Cardiac fibroblast (primary cell): ENCODE measurements around the gene MPHOSPH8.
"Not testable (repeated sequence)": the region's sequence is repeated elsewhere in the genome, so short reads cannot be mapped to it uniquely, and the experiment has no call there.

Source experiments
- DNase-seq, 2 donors: peaks; one replicate each; pipeline versions ENCODE4 v3.0.0 to v3.0.0-alpha.2; 2010; ENCODE audit warnings: low read depth in 2 of 2
- H3K4me3 ChIP-seq, 2 donors: replicated peaks in 1 of 2; 1 replicate in 1 of 2; 2 replicates in 1 of 2; pipeline ENCODE4 v1.5.1; 2011; ENCODE audit warnings: low read depth in 2 of 2, low read length in 2 of 2, mild to moderate bottlenecking in 2 of 2, moderate library complexity in 1 of 2
- TF ChIP-seq, protein P1 (sequence below): IDR thresholded peaks from one replicate; pipeline ENCODE4 v1.5.1; 2011; ENCODE audit warnings: low read depth, mild to moderate bottlenecking, low read length, inconsistent platforms

The MPHOSPH8 gene

DNA sequence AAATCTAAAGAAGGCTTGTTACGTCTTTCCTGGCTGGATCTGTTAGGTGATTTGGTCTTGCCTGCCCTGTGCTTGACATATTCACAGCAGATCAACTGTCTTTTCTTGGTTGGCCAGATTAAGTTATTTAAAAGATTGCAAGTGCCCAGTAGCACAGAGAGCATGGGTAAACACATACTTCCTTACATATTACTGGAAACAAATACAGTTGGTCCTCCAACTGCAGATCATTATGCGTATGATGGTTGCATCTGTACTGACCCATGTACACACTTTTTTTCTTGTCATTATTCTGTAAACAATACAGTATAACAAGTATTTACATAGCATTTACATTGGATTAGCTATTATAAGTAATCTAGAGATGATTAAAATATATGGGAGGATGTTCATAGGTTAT lies 9.2 kb upstream of the MPHOSPH8 start:
- H3K4me3 ChIP-seq = no peak overlapping the region
- DNase-seq = no peak
- TF ChIP-seq, protein P1, sequence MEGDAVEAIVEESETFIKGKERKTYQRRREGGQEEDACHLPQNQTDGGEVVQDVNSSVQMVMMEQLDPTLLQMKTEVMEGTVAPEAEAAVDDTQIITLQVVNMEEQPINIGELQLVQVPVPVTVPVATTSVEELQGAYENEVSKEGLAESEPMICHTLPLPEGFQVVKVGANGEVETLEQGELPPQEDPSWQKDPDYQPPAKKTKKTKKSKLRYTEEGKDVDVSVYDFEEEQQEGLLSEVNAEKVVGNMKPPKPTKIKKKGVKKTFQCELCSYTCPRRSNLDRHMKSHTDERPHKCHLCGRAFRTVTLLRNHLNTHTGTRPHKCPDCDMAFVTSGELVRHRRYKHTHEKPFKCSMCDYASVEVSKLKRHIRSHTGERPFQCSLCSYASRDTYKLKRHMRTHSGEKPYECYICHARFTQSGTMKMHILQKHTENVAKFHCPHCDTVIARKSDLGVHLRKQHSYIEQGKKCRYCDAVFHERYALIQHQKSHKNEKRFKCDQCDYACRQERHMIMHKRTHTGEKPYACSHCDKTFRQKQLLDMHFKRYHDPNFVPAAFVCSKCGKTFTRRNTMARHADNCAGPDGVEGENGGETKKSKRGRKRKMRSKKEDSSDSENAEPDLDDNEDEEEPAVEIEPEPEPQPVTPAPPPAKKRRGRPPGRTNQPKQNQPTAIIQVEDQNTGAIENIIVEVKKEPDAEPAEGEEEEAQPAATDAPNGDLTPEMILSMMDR = no peak

DNA sequence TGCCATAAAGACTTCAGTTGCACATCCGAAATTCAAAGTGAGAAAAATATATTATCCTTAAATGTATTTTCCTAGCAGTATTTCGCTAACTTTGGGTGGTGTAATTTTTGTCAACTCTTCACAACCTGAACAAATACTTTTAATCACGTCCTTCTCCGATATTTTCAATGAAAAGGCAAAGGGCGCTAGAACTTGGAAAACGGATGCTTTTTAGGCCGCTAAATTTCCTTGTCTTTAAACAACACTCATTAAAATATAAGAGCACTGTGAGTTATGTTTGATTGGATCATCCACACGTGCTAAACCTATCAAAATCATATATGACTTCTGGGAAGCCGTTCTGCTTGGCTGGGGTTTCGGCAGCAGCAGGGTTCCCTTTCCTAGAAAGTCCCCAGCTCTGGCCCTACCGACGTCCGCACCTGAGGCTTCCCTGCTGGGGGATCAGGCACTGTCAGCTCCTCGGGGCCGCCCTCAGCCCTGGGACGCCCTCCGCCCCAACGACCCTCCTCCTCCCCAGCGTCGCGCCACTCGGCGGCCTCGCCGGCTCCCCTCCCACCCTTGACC lies 462 bp upstream of the MPHOSPH8 start:
- H3K4me3 ChIP-seq = peak overlapping the region; percentile 62 to 82
- TF ChIP-seq, protein P1 = no peak
- no peak for DNase-seq

DNA sequence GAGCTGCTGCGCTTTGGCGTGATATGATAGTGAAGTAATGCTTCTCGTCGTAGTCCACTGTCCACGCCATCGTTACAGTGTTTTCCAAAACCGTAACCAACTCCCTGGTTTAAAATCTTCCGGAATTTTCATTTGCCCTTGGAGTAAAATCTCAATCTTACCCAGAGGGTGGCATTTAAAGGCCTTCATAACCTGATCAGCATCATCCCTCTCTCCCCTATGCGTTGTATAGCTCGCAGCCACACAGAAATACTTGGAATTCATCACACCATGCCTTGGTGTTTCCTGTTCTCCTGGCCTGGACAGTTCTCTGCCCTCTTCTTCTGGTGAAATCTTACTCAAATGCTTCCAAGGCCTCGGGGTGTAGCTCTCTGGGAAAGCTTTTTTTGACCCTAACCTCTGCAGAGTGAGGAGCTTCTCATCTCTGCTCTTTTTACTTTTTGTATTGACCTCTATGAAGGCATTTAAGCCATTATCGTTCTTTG lies 839 bp downstream of the MPHOSPH8 start:
- peak overlapping the region; percentile 62 to 82 for H3K4me3 ChIP-seq
- TF ChIP-seq, protein P1 = no peak
- DNase-seq = peak; percentile 54 to 60

DNA sequence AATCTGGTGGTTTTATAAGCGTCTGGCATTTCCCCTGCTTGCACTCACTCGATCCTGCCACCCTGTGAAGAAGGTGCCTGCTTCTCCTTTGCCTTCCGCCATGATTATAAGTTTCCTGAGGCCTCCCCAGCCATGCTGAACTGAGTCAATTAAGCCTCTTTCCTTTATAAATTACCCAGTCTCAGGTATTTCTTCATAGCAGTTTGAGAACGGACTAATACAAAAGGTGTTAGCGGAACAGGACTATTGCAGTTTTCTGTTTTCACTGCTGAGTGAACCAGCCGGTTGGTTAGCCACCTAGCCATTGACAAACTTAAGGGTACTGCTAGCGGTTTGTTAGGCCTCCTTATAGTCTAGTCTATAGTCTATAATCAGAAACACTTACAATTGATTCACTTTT lies 2.5 kb downstream of the MPHOSPH8 start:
- H3K4me3 ChIP-seq, DNase-seq: not testable (repeated sequence)

DNA sequence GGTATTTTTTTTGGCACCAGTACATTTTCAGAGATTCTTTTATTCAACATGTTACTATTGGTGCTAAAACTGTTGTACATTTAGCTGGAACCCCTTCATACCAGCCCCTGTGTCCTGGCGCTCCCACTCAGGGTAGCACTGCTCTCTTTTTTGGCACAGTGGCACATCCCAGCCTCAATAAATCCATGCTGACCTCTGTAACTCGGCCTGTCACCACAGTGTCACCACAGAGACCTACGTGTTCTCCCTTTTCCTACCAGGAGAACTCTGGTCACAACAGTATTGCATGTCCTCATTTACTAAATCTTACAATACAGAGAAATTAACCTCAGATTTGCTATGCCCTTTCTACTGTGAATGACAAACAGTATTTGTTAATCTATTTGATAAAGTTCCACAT lies 10.2 kb downstream of the MPHOSPH8 start:
- TF ChIP-seq, protein P1 = no peak
- DNase-seq = no peak
- no peak overlapping the region for H3K4me3 ChIP-seq

DNA sequence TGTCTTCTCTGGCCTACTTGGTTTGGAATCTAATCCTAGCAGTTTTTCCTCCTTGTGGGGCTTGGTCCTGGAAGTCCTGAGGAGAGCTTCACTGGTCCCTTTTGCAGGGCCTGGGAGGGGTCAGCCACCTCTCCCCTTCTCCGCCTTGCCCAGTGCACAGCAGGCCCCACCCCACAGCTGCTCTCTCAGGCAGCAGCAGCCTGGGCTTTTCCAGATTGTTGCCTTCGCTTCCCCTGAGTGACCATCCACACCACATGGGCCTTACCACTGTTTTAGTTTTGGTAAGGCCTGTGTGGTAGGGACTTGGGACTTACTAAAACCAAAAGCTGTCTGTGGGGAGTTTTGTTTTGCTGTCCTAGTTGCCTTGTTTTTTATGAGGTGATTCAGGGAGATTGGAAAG lies 11.5 kb downstream of the MPHOSPH8 start:
- H3K4me3 ChIP-seq = no peak overlapping the region
- TF ChIP-seq, protein P1 = no peak
- no peak for DNase-seq

DNA sequence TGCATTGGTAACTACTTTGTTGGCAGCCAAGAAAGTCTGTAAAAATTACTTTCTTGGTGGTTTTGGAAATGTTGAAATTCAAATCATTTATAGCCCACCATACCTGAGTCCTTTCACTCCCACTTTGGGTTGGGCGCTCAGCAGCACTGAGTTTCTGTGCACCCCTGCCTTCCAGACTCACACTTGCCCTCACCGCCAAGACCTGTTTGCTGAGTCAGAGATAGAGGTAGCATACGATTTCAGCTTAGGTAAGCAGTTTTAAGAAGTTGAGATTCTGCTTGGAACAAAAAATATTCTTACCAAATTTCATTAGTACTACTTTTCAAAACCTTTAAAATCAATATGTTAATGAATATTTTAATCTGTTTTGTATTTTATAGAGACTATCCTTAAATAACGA lies 12.6 kb downstream of the MPHOSPH8 start:
- no peak overlapping the region for H3K4me3 ChIP-seq
- TF ChIP-seq, protein P1 = no peak
- no peak for DNase-seq
